WTC11 (cell line): Measurements from ENCODE around the gene KLRG1. TPM values are rescaled to one million over a fixed set of nuclear protein-coding genes. Genes with fewer than 3 reads are reported as not detected.

Source experiments
- ATAC-seq: fragments of 200-7000 bp; cut with Tn5 transposase; 2 replicates; pipeline ENCODE4 v1.10.0; 2021; ENCODE audit warnings: mild to moderate bottlenecking, moderate library complexity
- CTCF ChIA-PET: fragments of 300-600 bp; sonication (Branson Sonifier 250); formaldehyde crosslinking; loops from one replicate; lab custom pipeline; 2021; ENCODE audit warnings: antibody characterized with exemption; lab: Charles Lee
- POLR2A ChIA-PET: fragments of 350-600 bp; sonication (Branson Sonifier 250); formaldehyde crosslinking; loops from one replicate; lab custom pipeline; 2021; ENCODE audit warnings: antibody characterized with exemption; lab: Charles Lee
- DNase-seq: peaks from one replicate; pipeline ENCODE4 v3.0.0; 2021; ENCODE audit warnings: low spot score
- H3K27ac Mint-ChIP-seq: 2 replicates; pipeline ENCODE4 v1.8.0; 2021; ENCODE audit warnings: mixed read lengths
- H3K27me3 Mint-ChIP-seq: 2 replicates; pipeline ENCODE4 v1.8.0; 2021; ENCODE audit warnings: low read depth, mild to moderate bottlenecking, moderate library complexity, mixed read lengths
- H3K36me3 Mint-ChIP-seq: 2 replicates; pipeline ENCODE4 v1.8.0; 2021; ENCODE audit warnings: mixed read lengths
- H3K4me1 Mint-ChIP-seq: 2 replicates; pipeline ENCODE4 v1.8.0; 2022; ENCODE audit warnings: mixed read lengths
- H3K4me3 Mint-ChIP-seq: 2 replicates; pipeline ENCODE4 v1.8.0; 2021; ENCODE audit warnings: mild to moderate bottlenecking, moderate library complexity, mixed read lengths
- H3K9me3 Mint-ChIP-seq: 2 replicates; pipeline ENCODE4 v1.8.0; 2021; ENCODE audit warnings: mixed read lengths
- ELF4 ChIP-seq: sonication (generic); formaldehyde crosslinking; IDR thresholded peaks from 2 replicates; pipeline ENCODE4 v1.8.1; 2022; ENCODE audit warnings: low read depth, mild to moderate bottlenecking, moderate library complexity, missing genetic modification reagents
- EMX1 ChIP-seq: fragments of 250-450 bp; sonication (Bioruptor Pico); IDR thresholded peaks from 2 replicates; pipeline ENCODE4 v1.8.0; 2021; ENCODE audit warnings: mild to moderate bottlenecking
- ETV6 ChIP-seq: sonication (generic); formaldehyde crosslinking; IDR thresholded peaks from 2 replicates; pipeline ENCODE4 v1.8.1; 2022; ENCODE audit warnings: mild to moderate bottlenecking, missing genetic modification reagents
- FOXJ3 ChIP-seq: sonication (generic); formaldehyde crosslinking; IDR thresholded peaks from 2 replicates; pipeline ENCODE4 v1.9.0; 2021; ENCODE audit warnings: missing genetic modification reagents, mild to moderate bottlenecking, borderline replicate concordance
- GRHL2 ChIP-seq: fragments of 250-450 bp; sonication (Bioruptor Pico); IDR thresholded peaks from 2 replicates; pipeline ENCODE4 v1.8.0; 2022; ENCODE audit warnings: mild to moderate bottlenecking, moderate library complexity; ENCODE audit not compliant: insufficient replicate concordance, severe bottlenecking
- NFYB ChIP-seq: sonication (generic); formaldehyde crosslinking; conservative IDR thresholded peaks from 2 replicates; pipeline ENCODE4 v1.8.0; 2022; ENCODE audit warnings: low read depth, missing genetic modification reagents
- NR1H2 ChIP-seq: sonication (generic); formaldehyde crosslinking; IDR thresholded peaks from 2 replicates; pipeline ENCODE4 v1.9.0; 2021; ENCODE audit warnings: mild to moderate bottlenecking, moderate library complexity, missing genetic modification reagents
- SP1 ChIP-seq: sonication (generic); formaldehyde crosslinking; conservative IDR thresholded peaks from 2 replicates; pipeline ENCODE4 v1.8.1; 2022; ENCODE audit warnings: missing genetic modification reagents
- TCF7 ChIP-seq: sonication (generic); formaldehyde crosslinking; IDR thresholded peaks from 2 replicates; pipeline ENCODE4 v1.8.0; 2022; ENCODE audit warnings: mild to moderate bottlenecking, low read depth, missing genetic modification reagents, moderate library complexity
- total RNA-seq: library from RNA; stranded (reverse); gene quantifications from 3 replicates; pipeline ENCODE4 v1.2.3, GENCODE V29; 2021
- TF ChIP-seq, protein P1 (sequence below): sonication (generic); formaldehyde crosslinking; conservative IDR thresholded peaks from 2 replicates; pipeline ENCODE4 v1.8.1; 2023; ENCODE audit warnings: mild to moderate bottlenecking, low read depth, missing genetic modification reagents, moderate library complexity
- TF ChIP-seq, protein P2 (sequence below): sonication (generic); formaldehyde crosslinking; IDR thresholded peaks from 2 replicates; pipeline ENCODE4 v1.8.1; 2023; ENCODE audit warnings: mild to moderate bottlenecking, missing genetic modification reagents
- TF ChIP-seq, protein P3 (sequence below): sonication (generic); formaldehyde crosslinking; IDR thresholded peaks from 2 replicates; pipeline ENCODE4 v1.8.1; 2022; ENCODE audit warnings: low read depth, missing genetic modification reagents, borderline replicate concordance
- TF ChIP-seq, protein P4 (sequence below): sonication (generic); formaldehyde crosslinking; IDR thresholded peaks from 2 replicates; pipeline ENCODE4 v1.8.0; 2023; ENCODE audit warnings: missing genetic modification reagents
- TF ChIP-seq, protein P5 (sequence below): sonication (generic); formaldehyde crosslinking; IDR thresholded peaks from 2 replicates; pipeline ENCODE4 v1.8.0; 2022; ENCODE audit warnings: mild to moderate bottlenecking, missing genetic modification reagents
- TF ChIP-seq, protein P6 (sequence below): sonication (generic); formaldehyde crosslinking; IDR thresholded peaks from 2 replicates; pipeline ENCODE4 v1.8.1; 2023; ENCODE audit warnings: mild to moderate bottlenecking, missing genetic modification reagents, moderate library complexity
- TF ChIP-seq, protein P7 (sequence below): sonication (generic); formaldehyde crosslinking; IDR thresholded peaks from 2 replicates; pipeline ENCODE4 v1.8.0; 2023; ENCODE audit warnings: mild to moderate bottlenecking, missing genetic modification reagents

KLRG1 gene
- total RNA-seq, 1 experiment from 2014 or later, result 7.2 TPM

DNA sequence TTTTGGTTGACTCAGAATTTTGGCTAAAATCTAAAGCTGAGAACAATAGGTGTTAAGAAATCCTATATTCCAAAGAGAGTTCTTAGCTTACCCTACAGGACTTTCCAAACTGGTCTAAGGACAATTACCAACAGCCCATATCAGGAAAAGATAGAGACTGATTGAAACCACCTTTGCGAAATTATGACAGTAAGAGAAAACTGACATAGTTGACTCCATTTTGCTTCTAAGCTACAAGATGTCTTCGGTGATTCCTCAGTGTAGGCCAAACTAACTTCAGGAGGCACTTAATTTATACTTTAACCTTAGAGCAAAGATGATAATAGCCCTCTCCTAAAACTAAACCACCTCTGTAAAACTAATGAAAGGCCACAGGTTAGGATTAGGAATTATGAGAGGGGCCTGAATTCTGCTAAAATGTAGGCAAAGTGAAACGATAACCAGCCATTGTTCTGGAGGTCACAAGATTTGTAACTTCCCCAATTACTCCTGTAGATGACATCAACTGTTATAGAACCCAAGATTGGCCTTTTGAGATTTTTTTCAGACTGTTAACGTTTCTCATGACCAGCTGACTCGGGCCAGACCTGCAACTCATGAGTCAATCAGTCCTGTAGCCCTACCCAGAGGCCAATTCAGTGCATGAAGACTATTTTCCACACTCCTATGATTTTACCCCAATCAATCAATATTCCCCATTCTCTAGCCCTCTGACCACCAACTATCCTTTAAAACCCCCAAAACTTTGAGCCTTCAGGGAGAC is 43.0 kb downstream of the KLRG1 start:
- H3K27me3 Mint-ChIP-seq, result no peaks in the 10 kb centered on the region; the same call in 1 of the 2 replicates
- peaks cover 7% of the 10 kb centered on the region for H3K4me1 Mint-ChIP-seq
- CTCF ChIA-PET, result interaction anchor here (1.7 to 2.5 kb wide), 2 partner anchors 18 to 82 kb away, joined by 9 to 11 read pairs; partner anchors contain the start of gene M6PR
- TF ChIP-seq, protein P1, sequence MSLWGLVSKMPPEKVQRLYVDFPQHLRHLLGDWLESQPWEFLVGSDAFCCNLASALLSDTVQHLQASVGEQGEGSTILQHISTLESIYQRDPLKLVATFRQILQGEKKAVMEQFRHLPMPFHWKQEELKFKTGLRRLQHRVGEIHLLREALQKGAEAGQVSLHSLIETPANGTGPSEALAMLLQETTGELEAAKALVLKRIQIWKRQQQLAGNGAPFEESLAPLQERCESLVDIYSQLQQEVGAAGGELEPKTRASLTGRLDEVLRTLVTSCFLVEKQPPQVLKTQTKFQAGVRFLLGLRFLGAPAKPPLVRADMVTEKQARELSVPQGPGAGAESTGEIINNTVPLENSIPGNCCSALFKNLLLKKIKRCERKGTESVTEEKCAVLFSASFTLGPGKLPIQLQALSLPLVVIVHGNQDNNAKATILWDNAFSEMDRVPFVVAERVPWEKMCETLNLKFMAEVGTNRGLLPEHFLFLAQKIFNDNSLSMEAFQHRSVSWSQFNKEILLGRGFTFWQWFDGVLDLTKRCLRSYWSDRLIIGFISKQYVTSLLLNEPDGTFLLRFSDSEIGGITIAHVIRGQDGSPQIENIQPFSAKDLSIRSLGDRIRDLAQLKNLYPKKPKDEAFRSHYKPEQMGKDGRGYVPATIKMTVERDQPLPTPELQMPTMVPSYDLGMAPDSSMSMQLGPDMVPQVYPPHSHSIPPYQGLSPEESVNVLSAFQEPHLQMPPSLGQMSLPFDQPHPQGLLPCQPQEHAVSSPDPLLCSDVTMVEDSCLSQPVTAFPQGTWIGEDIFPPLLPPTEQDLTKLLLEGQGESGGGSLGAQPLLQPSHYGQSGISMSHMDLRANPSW (CRISPR knock-in tag), result no peak
- TF ChIP-seq FOXJ3 (CRISPR knock-in tag) (no peak), TCF7 (CRISPR knock-in tag) (no peak), ETV6 (CRISPR knock-in tag) (no peak)
- no peak overlapping the region for H3K4me3 Mint-ChIP-seq
- H3K27ac Mint-ChIP-seq, result no peak overlapping the region
- no peak for ATAC-seq
- no peak for DNase-seq
- POLR2A ChIA-PET, result interaction anchor here (2.6 kb wide), 1 partner anchor 82 kb away, joined by 6 read pairs; the partner anchor contains the start of gene M6PR
- H3K9me3 Mint-ChIP-seq, result peaks cover 18% of the 10 kb centered on the region
- H3K36me3 Mint-ChIP-seq, result peaks cover 7% of the 10 kb centered on the region

DNA sequence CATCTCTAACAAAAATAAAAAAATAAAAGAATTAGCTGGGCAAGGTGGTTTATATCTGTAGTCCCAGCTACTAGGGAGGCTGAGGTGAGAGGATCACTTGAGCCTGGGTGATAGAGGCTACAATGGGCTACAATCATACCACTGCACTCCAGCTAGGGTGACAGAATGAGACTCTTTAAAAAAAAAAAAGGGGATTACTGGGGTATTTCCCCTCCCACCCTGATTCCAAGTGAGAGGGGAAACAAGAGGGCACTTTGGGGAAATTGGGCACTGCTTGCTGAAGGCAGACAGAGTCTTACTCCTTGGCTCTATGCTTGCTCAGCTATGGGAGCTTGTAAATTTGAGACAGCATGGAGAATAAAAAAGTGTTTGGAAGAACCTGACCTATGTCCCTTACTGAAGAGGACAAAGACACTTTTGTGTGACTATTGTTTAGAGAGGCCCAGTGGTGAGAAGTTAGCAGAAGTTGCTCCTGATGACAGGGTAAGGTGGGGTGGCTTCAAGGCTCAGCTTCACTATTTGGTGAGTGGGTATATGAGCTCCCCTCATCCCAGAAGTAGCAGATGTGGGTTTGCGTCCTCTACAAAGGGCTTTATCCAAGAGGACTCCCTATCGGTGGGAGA is 44.0 kb downstream of the KLRG1 start:
- Mint-ChIP-seq H3K27ac (no peak overlapping the region), H3K27me3 (no peaks in the 10 kb centered on the region; the same call in 1 of the 2 replicates), H3K4me3 (no peak overlapping the region), H3K36me3 (peaks cover 7% of the 10 kb centered on the region), H3K9me3 (peaks cover 12% of the 10 kb centered on the region), H3K4me1 (peaks cover 7% of the 10 kb centered on the region)
- DNase-seq (no peak), ATAC-seq (no peak)
- CTCF ChIA-PET, result interaction anchor here (1.7 to 2.5 kb wide), 2 partner anchors 17 to 83 kb away, joined by 9 to 11 read pairs; partner anchors contain the start of gene M6PR
- POLR2A ChIA-PET, result interaction anchor here (2.6 kb wide), 1 partner anchor 83 kb away, joined by 6 read pairs; the partner anchor contains the start of gene M6PR
- TF ChIP-seq, protein P2, sequence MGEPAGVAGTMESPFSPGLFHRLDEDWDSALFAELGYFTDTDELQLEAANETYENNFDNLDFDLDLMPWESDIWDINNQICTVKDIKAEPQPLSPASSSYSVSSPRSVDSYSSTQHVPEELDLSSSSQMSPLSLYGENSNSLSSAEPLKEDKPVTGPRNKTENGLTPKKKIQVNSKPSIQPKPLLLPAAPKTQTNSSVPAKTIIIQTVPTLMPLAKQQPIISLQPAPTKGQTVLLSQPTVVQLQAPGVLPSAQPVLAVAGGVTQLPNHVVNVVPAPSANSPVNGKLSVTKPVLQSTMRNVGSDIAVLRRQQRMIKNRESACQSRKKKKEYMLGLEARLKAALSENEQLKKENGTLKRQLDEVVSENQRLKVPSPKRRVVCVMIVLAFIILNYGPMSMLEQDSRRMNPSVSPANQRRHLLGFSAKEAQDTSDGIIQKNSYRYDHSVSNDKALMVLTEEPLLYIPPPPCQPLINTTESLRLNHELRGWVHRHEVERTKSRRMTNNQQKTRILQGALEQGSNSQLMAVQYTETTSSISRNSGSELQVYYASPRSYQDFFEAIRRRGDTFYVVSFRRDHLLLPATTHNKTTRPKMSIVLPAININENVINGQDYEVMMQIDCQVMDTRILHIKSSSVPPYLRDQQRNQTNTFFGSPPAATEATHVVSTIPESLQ (CRISPR knock-in tag), result no peak
- TF ChIP-seq, protein P3, sequence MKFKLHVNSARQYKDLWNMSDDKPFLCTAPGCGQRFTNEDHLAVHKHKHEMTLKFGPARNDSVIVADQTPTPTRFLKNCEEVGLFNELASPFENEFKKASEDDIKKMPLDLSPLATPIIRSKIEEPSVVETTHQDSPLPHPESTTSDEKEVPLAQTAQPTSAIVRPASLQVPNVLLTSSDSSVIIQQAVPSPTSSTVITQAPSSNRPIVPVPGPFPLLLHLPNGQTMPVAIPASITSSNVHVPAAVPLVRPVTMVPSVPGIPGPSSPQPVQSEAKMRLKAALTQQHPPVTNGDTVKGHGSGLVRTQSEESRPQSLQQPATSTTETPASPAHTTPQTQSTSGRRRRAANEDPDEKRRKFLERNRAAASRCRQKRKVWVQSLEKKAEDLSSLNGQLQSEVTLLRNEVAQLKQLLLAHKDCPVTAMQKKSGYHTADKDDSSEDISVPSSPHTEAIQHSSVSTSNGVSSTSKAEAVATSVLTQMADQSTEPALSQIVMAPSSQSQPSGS, result no peak
- TF ChIP-seq GRHL2 (no peak), SP1 (no peak), EMX1 (CRISPR knock-in tag) (no peak), ELF4 (CRISPR knock-in tag) (no peak), NR1H2 (CRISPR knock-in tag) (no peak), NFYB (CRISPR knock-in tag) (no peak)
- TF ChIP-seq, protein P4, sequence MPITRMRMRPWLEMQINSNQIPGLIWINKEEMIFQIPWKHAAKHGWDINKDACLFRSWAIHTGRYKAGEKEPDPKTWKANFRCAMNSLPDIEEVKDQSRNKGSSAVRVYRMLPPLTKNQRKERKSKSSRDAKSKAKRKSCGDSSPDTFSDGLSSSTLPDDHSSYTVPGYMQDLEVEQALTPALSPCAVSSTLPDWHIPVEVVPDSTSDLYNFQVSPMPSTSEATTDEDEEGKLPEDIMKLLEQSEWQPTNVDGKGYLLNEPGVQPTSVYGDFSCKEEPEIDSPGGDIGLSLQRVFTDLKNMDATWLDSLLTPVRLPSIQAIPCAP, result no peak
- TF ChIP-seq, protein P5, sequence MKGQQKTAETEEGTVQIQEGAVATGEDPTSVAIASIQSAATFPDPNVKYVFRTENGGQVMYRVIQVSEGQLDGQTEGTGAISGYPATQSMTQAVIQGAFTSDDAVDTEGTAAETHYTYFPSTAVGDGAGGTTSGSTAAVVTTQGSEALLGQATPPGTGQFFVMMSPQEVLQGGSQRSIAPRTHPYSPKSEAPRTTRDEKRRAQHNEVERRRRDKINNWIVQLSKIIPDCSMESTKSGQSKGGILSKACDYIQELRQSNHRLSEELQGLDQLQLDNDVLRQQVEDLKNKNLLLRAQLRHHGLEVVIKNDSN (CRISPR knock-in tag), result no peak
- TF ChIP-seq, protein P6, sequence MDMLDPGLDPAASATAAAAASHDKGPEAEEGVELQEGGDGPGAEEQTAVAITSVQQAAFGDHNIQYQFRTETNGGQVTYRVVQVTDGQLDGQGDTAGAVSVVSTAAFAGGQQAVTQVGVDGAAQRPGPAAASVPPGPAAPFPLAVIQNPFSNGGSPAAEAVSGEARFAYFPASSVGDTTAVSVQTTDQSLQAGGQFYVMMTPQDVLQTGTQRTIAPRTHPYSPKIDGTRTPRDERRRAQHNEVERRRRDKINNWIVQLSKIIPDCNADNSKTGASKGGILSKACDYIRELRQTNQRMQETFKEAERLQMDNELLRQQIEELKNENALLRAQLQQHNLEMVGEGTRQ (CRISPR knock-in tag), result no peak
- TF ChIP-seq, protein P7, sequence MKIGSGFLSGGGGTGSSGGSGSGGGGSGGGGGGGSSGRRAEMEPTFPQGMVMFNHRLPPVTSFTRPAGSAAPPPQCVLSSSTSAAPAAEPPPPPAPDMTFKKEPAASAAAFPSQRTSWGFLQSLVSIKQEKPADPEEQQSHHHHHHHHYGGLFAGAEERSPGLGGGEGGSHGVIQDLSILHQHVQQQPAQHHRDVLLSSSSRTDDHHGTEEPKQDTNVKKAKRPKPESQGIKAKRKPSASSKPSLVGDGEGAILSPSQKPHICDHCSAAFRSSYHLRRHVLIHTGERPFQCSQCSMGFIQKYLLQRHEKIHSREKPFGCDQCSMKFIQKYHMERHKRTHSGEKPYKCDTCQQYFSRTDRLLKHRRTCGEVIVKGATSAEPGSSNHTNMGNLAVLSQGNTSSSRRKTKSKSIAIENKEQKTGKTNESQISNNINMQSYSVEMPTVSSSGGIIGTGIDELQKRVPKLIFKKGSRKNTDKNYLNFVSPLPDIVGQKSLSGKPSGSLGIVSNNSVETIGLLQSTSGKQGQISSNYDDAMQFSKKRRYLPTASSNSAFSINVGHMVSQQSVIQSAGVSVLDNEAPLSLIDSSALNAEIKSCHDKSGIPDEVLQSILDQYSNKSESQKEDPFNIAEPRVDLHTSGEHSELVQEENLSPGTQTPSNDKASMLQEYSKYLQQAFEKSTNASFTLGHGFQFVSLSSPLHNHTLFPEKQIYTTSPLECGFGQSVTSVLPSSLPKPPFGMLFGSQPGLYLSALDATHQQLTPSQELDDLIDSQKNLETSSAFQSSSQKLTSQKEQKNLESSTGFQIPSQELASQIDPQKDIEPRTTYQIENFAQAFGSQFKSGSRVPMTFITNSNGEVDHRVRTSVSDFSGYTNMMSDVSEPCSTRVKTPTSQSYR (CRISPR knock-in tag), result no peak
